ENCODE results near the gene RCOR2.

Gene RCOR2

GRCh38 chr11:63884196-63884932 lies 32.6 kb downstream of the RCOR2 start:
- ChIA-PET CTCF (interaction anchor here (1.0 to 3.0 kb wide), 7 partner anchors 9 to 117 kb away, joined by 3 to 8 read pairs (median 5); no protein-coding TSS in a partner anchor), POLR2A (no interaction called here)
- no peak for DNase-seq (ENCODE audit: extremely low spot score)
- TF ChIP-seq CTCF (IDR thresholded peaks at IDR 0.05; ENCODE audit: control extremely low read depth, extremely low read depth, low read depth, missing control alignments): no peak

GRCh38 chr11:63883791-63884190 lies 33.2 kb downstream of the RCOR2 start:
- CTCF ChIA-PET: interaction anchor here (0.7 to 3.0 kb wide), 11 partner anchors 8 to 116 kb away, joined by 3 to 8 read pairs (median 4); no protein-coding TSS in a partner anchor
- POLR2A ChIA-PET: no interaction called here
- TF ChIP-seq CTCF (IDR thresholded peaks at IDR 0.05; ENCODE audit: control extremely low read depth, extremely low read depth, low read depth, missing control alignments): no peak
- no peak for DNase-seq (ENCODE audit: extremely low spot score)

GRCh38 chr11:63882555-63883242 lies 34.3 kb downstream of the RCOR2 start:
- ChIA-PET POLR2A (interaction anchor here (0.5 kb wide), 1 partner anchor 8 kb away, joined by 3 read pairs; no protein-coding TSS in a partner anchor), CTCF (interaction anchor here (0.7 to 2.0 kb wide), 8 partner anchors 10 to 63 kb away, joined by 3 to 8 read pairs (median 4); no protein-coding TSS in a partner anchor)
- TF ChIP-seq CTCF (IDR thresholded peaks at IDR 0.05; ENCODE audit: control extremely low read depth, extremely low read depth, low read depth, missing control alignments): no peak
- no peak for DNase-seq (ENCODE audit: extremely low spot score)

GRCh38 chr11:63880403-63880790 lies 36.6 kb downstream of the RCOR2 start:
- POLR2A ChIA-PET: no interaction called here
- CTCF ChIA-PET: interaction anchor here (0.6 to 9.3 kb wide), 2 partner anchors 8 to 42 kb away, joined by 3 to 95 read pairs; partner anchors contain the start of gene MARK2
- TF ChIP-seq CTCF (IDR thresholded peaks at IDR 0.05; ENCODE audit: control extremely low read depth, extremely low read depth, low read depth, missing control alignments): no peak
- no peak for DNase-seq (ENCODE audit: extremely low spot score)

- POLR2A ChIA-PET: no interaction called here
- no peak for DNase-seq (ENCODE audit: extremely low spot score)
- no peak for TF ChIP-seq CTCF (IDR thresholded peaks at IDR 0.05; ENCODE audit: control extremely low read depth, extremely low read depth, low read depth, missing control alignments)
- CTCF ChIA-PET: interaction anchor here (0.6 to 9.3 kb wide), 2 partner anchors 8 to 42 kb away, joined by 3 to 95 read pairs; partner anchors contain the start of gene MARK2
Measured at GRCh38 chr11:63879598-63880402, 37.2 kb downstream of the RCOR2 start.

Data from GM10248 (cell line).